Mesendoderm (in vitro differentiated cells): ENCODE measurements around the gene CCDC187.
A peak's percentile ranks its signal among the peaks of the same experiment; 100 is the strongest.

Experiments
- DNase-seq: peaks from one replicate; pipeline ENCODE4 v3.0.0; 2013
- H2AK5ac ChIP-seq: 2 replicates; pipeline ENCODE4 v1.6.1; 2013; ENCODE audit warnings: low read length, inconsistent platforms
- H2BK120ac ChIP-seq: 2 replicates; pipeline ENCODE4 v1.6.1; 2013; ENCODE audit warnings: low read depth, mild to moderate bottlenecking, low read length, moderate library complexity, mixed read lengths
- H2BK15ac ChIP-seq: replicated peaks from 2 replicates; pipeline ENCODE4 v1.6.1; 2013; ENCODE audit warnings: low read depth, mild to moderate bottlenecking, moderate library complexity
- H2BK5ac ChIP-seq: 2 replicates; pipeline ENCODE4 v1.6.1; 2013; ENCODE audit warnings: low read length, inconsistent platforms
- H3K18ac ChIP-seq: 2 replicates; pipeline ENCODE4 v1.6.1; 2013; ENCODE audit warnings: mild to moderate bottlenecking, low read length, mixed read lengths
- H3K23ac ChIP-seq: one replicate; pipeline ENCODE4 v1.6.1; 2013; ENCODE audit warnings: low read length
- H3K27ac ChIP-seq: 2 replicates; pipeline ENCODE4 v1.5.1; 2013; ENCODE audit warnings: low read depth, mild to moderate bottlenecking, inconsistent platforms, low read length, moderate library complexity
- H3K27me3 ChIP-seq: 2 replicates; pipeline ENCODE4 v1.6.1; 2013; ENCODE audit warnings: low read length, control low read depth, mild to moderate bottlenecking, inconsistent platforms; ENCODE audit not compliant: insufficient read depth, poor library complexity
- H3K36me3 ChIP-seq: 2 replicates; pipeline ENCODE4 v1.6.1; 2013; ENCODE audit warnings: low read length, inconsistent platforms; ENCODE audit not compliant: control insufficient read depth, insufficient read depth
- H3K4ac ChIP-seq: one replicate; pipeline ENCODE4 v1.6.1; 2013; ENCODE audit warnings: low read depth, mild to moderate bottlenecking, low read length, moderate library complexity
- H3K4me1 ChIP-seq: 2 replicates; pipeline ENCODE4 v1.6.1; 2013; ENCODE audit warnings: low read depth, low read length, inconsistent platforms; ENCODE audit not compliant: control insufficient read depth
- H3K4me2 ChIP-seq: 2 replicates; pipeline ENCODE4 v1.6.1; 2013; ENCODE audit warnings: low read length
- H3K4me3 ChIP-seq: 2 replicates; pipeline ENCODE4 v1.5.1; 2013; ENCODE audit warnings: mild to moderate bottlenecking, low read length
- H3K56ac ChIP-seq: one replicate; pipeline ENCODE4 v1.6.1; 2013; ENCODE audit warnings: low read length
- H3K79me1 ChIP-seq: 2 replicates; pipeline ENCODE4 v1.6.1; 2013; ENCODE audit warnings: low read length, inconsistent platforms
- H3K79me2 ChIP-seq: 2 replicates; pipeline ENCODE4 v1.6.1; 2013; ENCODE audit warnings: mild to moderate bottlenecking, low read length; ENCODE audit not compliant: control insufficient read depth, insufficient read depth
- H3K9ac ChIP-seq: 2 replicates; pipeline ENCODE4 v1.6.1; 2013; ENCODE audit warnings: low read length, inconsistent platforms
- H4K5ac ChIP-seq: one replicate; pipeline ENCODE4 v1.6.1; 2013; ENCODE audit warnings: low read length
- H4K8ac ChIP-seq: one replicate; pipeline ENCODE4 v1.6.1; 2013; ENCODE audit warnings: low read depth, mild to moderate bottlenecking, control low read depth, low read length, moderate library complexity
- WGBS: extraction: QIAGEN DNeasy Blood & Tissue Kit; methylation state at CpG from one replicate; pipeline ENCODE4 v1.1.7; 2013; ENCODE audit warnings: low lambda C conversion rate, missing lambda C conversion rate; ENCODE audit not compliant: insufficient coverage; ENCODE audit errors: extremely low coverage; 5-methylcytosine and 5-hydroxymethylcytosine counted together

The CCDC187 gene

DNA sequence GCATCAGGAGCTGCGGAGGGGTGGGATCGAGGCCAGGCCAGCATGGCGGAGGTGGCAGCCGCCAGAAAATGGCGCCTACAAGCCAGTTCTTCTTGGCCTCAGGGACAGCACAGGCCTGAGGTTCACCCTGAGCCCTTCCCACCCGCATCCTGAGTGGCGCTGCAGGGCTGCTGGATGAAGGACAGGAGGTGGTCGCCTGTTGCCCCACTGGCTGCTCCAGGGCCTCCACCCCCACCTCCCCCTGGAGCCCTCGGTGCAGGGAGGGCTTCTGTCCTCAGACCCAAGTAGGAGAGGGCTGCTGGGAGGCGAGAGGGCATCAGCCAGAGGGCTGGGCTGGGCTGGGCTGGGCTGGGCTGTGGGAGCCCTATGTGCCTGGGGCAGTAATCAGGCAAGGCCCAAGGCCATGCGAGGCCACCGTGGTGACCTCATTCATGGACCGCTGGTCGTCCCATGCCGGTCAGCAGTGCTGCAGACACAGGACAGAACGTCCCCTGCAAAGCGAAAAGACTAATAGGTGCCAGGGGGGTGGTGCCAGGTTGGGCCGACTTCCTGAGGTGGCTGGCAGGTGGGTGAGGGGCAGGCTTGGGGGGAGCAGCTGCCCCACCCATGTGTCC lies 37.3 kb upstream of the CCDC187 start:
- Histone ChIP-seq H3K36me3 (no peaks in the 10 kb centered on the region), H3K27me3 (no peaks in the 10 kb centered on the region), H3K4me3 (no peak overlapping the region), H4K5ac (no peak overlapping the region), H3K23ac (no peak overlapping the region), H3K79me1 (no peaks in the 10 kb centered on the region), H3K27ac (no peak overlapping the region), H3K79me2 (no peaks in the 10 kb centered on the region), H3K4ac (no peak overlapping the region), H3K9ac (no peak overlapping the region), H2AK5ac (no peak overlapping the region), H4K8ac (no peak overlapping the region), H2BK15ac (no peak overlapping the region), H3K4me2 (no peak overlapping the region), H3K4me1 (no peaks in the 10 kb centered on the region), H2BK5ac (no peak overlapping the region), H3K18ac (no peak overlapping the region), H2BK120ac (no peak overlapping the region), H3K56ac (no peak overlapping the region)
- no CpG with 5 or more reads among the region's 18 CpGs for WGBS
- DNase-seq = no peak

DNA sequence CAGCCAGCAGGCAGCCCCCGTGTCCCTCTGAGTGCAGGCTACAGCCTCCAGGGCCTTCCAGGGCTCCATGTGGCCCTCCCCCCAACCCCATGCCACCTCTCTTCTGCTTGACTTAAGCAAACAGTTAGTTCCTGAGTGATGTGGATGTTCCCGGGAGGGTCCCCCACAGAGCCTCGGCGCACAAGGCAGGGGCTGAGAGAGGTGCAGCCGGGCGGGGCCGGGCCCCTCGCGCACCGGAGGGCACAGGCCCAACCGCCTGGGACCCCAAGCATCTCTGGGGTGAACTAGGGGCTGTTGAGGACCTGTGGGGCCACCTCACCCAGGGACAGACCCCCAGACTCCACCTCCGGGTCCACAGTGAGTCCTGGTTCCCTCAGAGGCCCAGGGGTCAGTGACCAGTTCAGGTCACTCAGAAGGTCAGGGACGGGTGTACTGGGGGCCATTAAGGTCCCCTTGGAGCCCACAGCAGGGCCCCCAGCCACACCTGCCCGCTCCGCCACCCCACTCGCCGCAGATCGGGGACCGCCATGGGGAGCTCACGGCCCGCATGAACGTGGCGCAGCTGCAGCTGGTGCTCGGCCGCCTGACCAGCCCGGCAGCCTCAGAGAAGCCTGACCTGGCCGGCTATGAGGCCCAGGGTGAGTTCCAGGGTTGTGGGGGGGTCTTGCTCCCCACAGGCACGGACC lies 36.6 kb upstream of the CCDC187 start:
- no peak overlapping the region for H3K9ac ChIP-seq
- no peaks in the 10 kb centered on the region for H3K79me1 ChIP-seq
- no peak overlapping the region for H2BK15ac ChIP-seq
- H3K27ac ChIP-seq = no peak overlapping the region
- no peak overlapping the region for H4K8ac ChIP-seq
- no peak overlapping the region for H3K56ac ChIP-seq
- H3K23ac ChIP-seq = no peak overlapping the region
- no peak overlapping the region for H2AK5ac ChIP-seq
- no peak overlapping the region for H3K4me2 ChIP-seq
- no peak overlapping the region for H3K4me3 ChIP-seq
- H3K4ac ChIP-seq = no peak overlapping the region
- no CpG with 5 or more reads among the region's 28 CpGs for WGBS
- H2BK120ac ChIP-seq = no peak overlapping the region
- DNase-seq = no peak
- H3K18ac ChIP-seq = no peak overlapping the region
- H4K5ac ChIP-seq = no peak overlapping the region
- H3K27me3 ChIP-seq = no peaks in the 10 kb centered on the region
- no peaks in the 10 kb centered on the region for H3K36me3 ChIP-seq
- H3K79me2 ChIP-seq = no peaks in the 10 kb centered on the region
- no peak overlapping the region for H2BK5ac ChIP-seq
- H3K4me1 ChIP-seq = no peaks in the 10 kb centered on the region

DNA sequence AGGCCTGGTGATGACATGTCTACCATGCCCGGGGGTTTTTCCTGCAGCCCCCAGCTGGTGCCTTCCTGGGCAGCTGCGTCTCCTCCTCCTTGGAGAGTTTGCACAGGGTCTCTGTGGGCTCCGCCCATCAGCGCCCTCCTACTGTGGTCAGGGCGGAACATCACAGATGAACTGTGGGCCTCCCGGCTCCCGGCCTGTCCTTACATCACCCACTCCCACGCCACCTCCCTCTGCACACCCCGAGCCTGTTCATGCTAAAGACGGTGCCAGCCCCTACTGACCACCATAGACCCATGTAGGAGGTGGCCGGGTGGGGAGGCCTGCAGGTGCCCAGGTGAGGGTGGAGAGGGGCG lies 36.0 kb upstream of the CCDC187 start:
- H3K27ac ChIP-seq = no peak overlapping the region
- no peak overlapping the region for H2BK5ac ChIP-seq
- H3K9ac ChIP-seq = no peak overlapping the region
- no peak overlapping the region for H3K4me3 ChIP-seq
- no CpG with 5 or more reads among the region's 12 CpGs for WGBS
- H2AK5ac ChIP-seq = no peak overlapping the region
- H3K4me1 ChIP-seq = no peaks in the 10 kb centered on the region
- no peaks in the 10 kb centered on the region for H3K79me1 ChIP-seq
- H4K5ac ChIP-seq = no peak overlapping the region
- H2BK120ac ChIP-seq = no peak overlapping the region
- no peak overlapping the region for H4K8ac ChIP-seq
- no peak overlapping the region for H3K56ac ChIP-seq
- H3K79me2 ChIP-seq = no peaks in the 10 kb centered on the region
- H3K36me3 ChIP-seq = no peaks in the 10 kb centered on the region
- H3K4me2 ChIP-seq = no peak overlapping the region
- H2BK15ac ChIP-seq = no peak overlapping the region
- no peak overlapping the region for H3K4ac ChIP-seq
- no peak overlapping the region for H3K18ac ChIP-seq
- H3K23ac ChIP-seq = no peak overlapping the region
- no peak for DNase-seq
- no peaks in the 10 kb centered on the region for H3K27me3 ChIP-seq

DNA sequence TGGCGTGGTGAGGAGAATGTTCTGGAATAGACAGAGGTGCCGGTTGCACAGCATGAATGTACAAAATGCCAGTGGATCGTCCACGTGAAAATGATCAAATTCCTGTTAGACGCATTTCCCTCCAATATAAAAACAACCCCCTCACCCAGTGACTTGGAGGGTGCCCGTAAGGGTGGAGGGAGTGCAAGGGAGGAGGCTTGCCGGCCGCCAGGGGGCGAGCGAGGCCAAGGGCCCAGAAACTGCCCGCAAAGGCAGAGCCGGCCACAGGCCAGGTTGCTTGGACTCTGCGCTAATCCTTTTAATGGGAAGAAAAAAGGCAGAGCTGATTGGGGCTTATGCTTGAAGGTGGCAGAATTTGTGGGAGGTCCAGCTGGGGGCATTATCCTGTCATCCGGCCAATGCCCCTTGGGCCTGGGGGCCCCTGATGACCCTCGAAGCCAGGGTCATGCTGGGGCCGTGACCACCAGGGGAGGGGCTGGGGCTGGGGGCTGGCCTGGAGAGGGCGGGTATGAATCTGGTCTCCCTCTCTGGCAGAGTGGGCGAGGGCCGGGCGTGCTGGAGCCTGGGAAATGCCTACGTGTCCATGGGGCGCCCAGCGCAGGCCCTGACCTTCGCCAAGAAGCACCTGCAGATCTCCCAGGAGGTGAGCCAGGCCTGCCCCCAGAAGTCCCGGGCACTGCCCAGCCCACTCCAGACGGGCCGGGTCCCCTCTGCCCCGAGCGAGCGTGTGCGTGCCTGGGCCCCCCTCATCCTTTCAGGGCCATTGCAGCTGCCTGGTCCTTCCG lies 35.5 kb upstream of the CCDC187 start:
- H2BK120ac ChIP-seq = no peak overlapping the region
- no peak overlapping the region for H4K5ac ChIP-seq
- H3K23ac ChIP-seq = no peak overlapping the region
- no peaks in the 10 kb centered on the region for H3K79me1 ChIP-seq
- H3K18ac ChIP-seq = no peak overlapping the region
- H2AK5ac ChIP-seq = no peak overlapping the region
- no peaks in the 10 kb centered on the region for H3K27me3 ChIP-seq
- no peak overlapping the region for H3K27ac ChIP-seq
- no peak overlapping the region for H3K9ac ChIP-seq
- no peaks in the 10 kb centered on the region for H3K79me2 ChIP-seq
- H3K56ac ChIP-seq = no peak overlapping the region
- H2BK5ac ChIP-seq = no peak overlapping the region
- peak; percentile 79 for DNase-seq
- no peak overlapping the region for H3K4me3 ChIP-seq
- no peak overlapping the region for H4K8ac ChIP-seq
- H3K4me1 ChIP-seq = no peaks in the 10 kb centered on the region
- H3K4me2 ChIP-seq = no peak overlapping the region
- H3K4ac ChIP-seq = no peak overlapping the region
- no peak overlapping the region for H2BK15ac ChIP-seq
- no CpG with 5 or more reads among the region's 32 CpGs for WGBS
- H3K36me3 ChIP-seq = no peaks in the 10 kb centered on the region

DNA sequence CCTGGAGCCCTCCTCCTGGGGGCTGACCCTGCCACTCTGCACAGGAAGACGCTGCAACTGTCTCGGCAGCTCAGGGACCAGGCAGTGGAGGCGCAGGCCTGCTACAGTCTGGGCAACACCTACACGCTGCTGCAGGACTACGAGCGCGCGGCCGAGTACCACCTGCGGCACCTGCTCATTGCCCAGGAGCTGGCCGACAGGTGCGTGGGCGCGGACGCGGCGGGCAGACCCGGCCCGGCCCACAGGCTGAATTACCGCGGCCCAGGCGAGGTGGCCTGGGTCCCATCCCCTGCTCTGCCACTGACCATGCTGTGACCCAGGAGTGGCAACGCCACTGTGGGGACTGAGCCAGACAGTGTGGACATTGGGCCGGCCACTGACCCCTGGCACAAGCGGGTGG lies 34.6 kb upstream of the CCDC187 start:
- no peak overlapping the region for H3K4me2 ChIP-seq
- no CpG with 5 or more reads among the region's 25 CpGs for WGBS
- no peak overlapping the region for H3K23ac ChIP-seq
- no peak overlapping the region for H3K18ac ChIP-seq
- no peak overlapping the region for H3K4me3 ChIP-seq
- H2BK15ac ChIP-seq = no peak overlapping the region
- no peaks in the 10 kb centered on the region for H3K4me1 ChIP-seq
- H2BK5ac ChIP-seq = no peak overlapping the region
- no peaks in the 10 kb centered on the region for H3K36me3 ChIP-seq
- H4K8ac ChIP-seq = no peak overlapping the region
- H3K27ac ChIP-seq = no peak overlapping the region
- H4K5ac ChIP-seq = no peak overlapping the region
- H3K79me2 ChIP-seq = no peaks in the 10 kb centered on the region
- no peak overlapping the region for H2BK120ac ChIP-seq
- H3K27me3 ChIP-seq = no peaks in the 10 kb centered on the region
- H3K56ac ChIP-seq = no peak overlapping the region
- H3K4ac ChIP-seq = no peak overlapping the region
- no peak for DNase-seq
- no peak overlapping the region for H3K9ac ChIP-seq
- no peaks in the 10 kb centered on the region for H3K79me1 ChIP-seq
- no peak overlapping the region for H2AK5ac ChIP-seq
